Measurements from ENCODE around the gene MMP20. TPM values are rescaled to one million over a fixed set of nuclear protein-coding genes. Genes with fewer than 3 reads are reported as not detected.

The MMP20 gene
- total and polyA plus RNA-seq, 2 of the 13 experiments (the other 11 are each of a cell fraction or from before 2014, with no cell fraction given), result 0.05 TPM; not detected in 1

- Histone ChIP-seq H3K4me2 (ENCODE audit: low read depth, low read length) (no peak overlapping the region), H3K4me3 (replicated peaks in 1 of 3; ENCODE audit: insufficient read depth in 1 of 3, low read depth in 2 of 3, low read length in 3 of 3) (no peak overlapping the region), H2AFZ (ENCODE audit: low read length) (no peak overlapping the region), H3K9ac (ENCODE audit: insufficient read depth, low read depth, low read length) (no peak overlapping the region), H4K20me1 (ENCODE audit: insufficient read depth, low read length) (no peaks in the 10 kb centered on the region), H3K27me3 (ENCODE audit: control insufficient read depth in 1 of 2, insufficient read depth in 2 of 2, low read length in 2 of 2) (peaks cover 0 to 4% of the 10 kb centered on the region in 2 experiments; a peak in 1 of 5 replicates), H3K36me3 (replicated peaks in 1 of 2; ENCODE audit: control insufficient read depth in 1 of 2, insufficient read depth in 2 of 2, low read length in 2 of 2) (no peaks in the 10 kb centered on the region), H3K9me3 (ENCODE audit: low read length) (no peaks in the 10 kb centered on the region), H3K27ac (ENCODE audit: extremely low read length, insufficient read depth, low read length) (no peak overlapping the region), H3K79me2 (ENCODE audit: insufficient read depth, low read length) (no peaks in the 10 kb centered on the region), H3K4me1 (ENCODE audit: insufficient read depth, low read length) (no peaks in the 10 kb centered on the region)
- ATAC-seq (no peak), FAIRE-seq (no peak), DNase-seq (ENCODE audit: low spot score) (no peak)
- ChIA-PET CTCF (ENCODE audit: low intra/inter-chr PET ratio, low total read pairs) (no interaction called here), POLR2A (no interaction called here)
- TF ChIP-seq RBM22 (optimal IDR thresholded peaks at IDR 0.05; ENCODE audit: low read length), result no peak
- TF ChIP-seq ZMYM2 (CRISPR knock-in tag; IDR thresholded peaks at IDR 0.05), result no peak
- TF ChIP-seq RBM39 (IDR thresholded peaks at IDR 0.05; ENCODE audit: low read depth, low read length, poor library complexity, severe bottlenecking), result no peak
- TF ChIP-seq, protein P1, sequence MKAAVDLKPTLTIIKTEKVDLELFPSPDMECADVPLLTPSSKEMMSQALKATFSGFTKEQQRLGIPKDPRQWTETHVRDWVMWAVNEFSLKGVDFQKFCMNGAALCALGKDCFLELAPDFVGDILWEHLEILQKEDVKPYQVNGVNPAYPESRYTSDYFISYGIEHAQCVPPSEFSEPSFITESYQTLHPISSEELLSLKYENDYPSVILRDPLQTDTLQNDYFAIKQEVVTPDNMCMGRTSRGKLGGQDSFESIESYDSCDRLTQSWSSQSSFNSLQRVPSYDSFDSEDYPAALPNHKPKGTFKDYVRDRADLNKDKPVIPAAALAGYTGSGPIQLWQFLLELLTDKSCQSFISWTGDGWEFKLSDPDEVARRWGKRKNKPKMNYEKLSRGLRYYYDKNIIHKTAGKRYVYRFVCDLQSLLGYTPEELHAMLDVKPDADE (CRISPR knock-in tag; IDR thresholded peaks at IDR 0.05), result no peak
- TF ChIP-seq BATF2 (CRISPR knock-in tag; IDR thresholded peaks at IDR 0.05), result no peak
- TF ChIP-seq KLF15 (CRISPR knock-in tag; IDR thresholded peaks at IDR 0.05; ENCODE audit: borderline replicate concordance), result no peak
- TF ChIP-seq, protein P2, sequence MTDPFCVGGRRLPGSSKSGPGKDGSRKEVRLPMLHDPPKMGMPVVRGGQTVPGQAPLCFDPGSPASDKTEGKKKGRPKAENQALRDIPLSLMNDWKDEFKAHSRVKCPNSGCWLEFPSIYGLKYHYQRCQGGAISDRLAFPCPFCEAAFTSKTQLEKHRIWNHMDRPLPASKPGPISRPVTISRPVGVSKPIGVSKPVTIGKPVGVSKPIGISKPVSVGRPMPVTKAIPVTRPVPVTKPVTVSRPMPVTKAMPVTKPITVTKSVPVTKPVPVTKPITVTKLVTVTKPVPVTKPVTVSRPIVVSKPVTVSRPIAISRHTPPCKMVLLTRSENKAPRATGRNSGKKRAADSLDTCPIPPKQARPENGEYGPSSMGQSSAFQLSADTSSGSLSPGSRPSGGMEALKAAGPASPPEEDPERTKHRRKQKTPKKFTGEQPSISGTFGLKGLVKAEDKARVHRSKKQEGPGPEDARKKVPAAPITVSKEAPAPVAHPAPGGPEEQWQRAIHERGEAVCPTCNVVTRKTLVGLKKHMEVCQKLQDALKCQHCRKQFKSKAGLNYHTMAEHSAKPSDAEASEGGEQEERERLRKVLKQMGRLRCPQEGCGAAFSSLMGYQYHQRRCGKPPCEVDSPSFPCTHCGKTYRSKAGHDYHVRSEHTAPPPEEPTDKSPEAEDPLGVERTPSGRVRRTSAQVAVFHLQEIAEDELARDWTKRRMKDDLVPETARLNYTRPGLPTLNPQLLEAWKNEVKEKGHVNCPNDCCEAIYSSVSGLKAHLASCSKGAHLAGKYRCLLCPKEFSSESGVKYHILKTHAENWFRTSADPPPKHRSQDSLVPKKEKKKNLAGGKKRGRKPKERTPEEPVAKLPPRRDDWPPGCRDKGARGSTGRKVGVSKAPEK (CRISPR knock-in tag; IDR thresholded peaks at IDR 0.05; ENCODE audit: borderline replicate concordance), result no peak
- no peak for TF ChIP-seq ZNF335 (CRISPR knock-in tag; IDR thresholded peaks at IDR 0.05)
- TF ChIP-seq ZNF331 (CRISPR knock-in tag; IDR thresholded peaks at IDR 0.05), result no peak
- BruUV-seq (replicated peaks), result no TSS peak
- intact Hi-C loops (cut with micrococcal nuclease; ENCODE audit: unreplicated experiment) (no loop called here), in situ Hi-C loops (cut with HindIII; ENCODE audit: extremely low pct_ligation_motif_present, low pct_unique_long_range_greater_than_20kb) (no loop called here)
Observed at GRCh38 chr11:102528618-102529017, 96.5 kb downstream of the MMP20 start.

All from HepG2 (cell line).